Measurements from ENCODE around the gene CHST15. TPM values are rescaled to one million over a fixed set of nuclear protein-coding genes. Genes with fewer than 3 reads are reported as not detected.

The CHST15 gene
- total RNA-seq, 1 donor from 2014 or later, result 105 TPM

GRCh38 chr10:124001391-124002148 is 91.8 kb downstream of the CHST15 start:
- no peak for DNase-seq (ENCODE audit: low read depth in 2 of 2)

- DNase-seq (ENCODE audit: low read depth in 2 of 2), result peak in 1 of 2 donors; percentile 55
These were observed 92.6 kb downstream of the CHST15 start for GRCh38 chr10:124000792-124001201.

GRCh38 chr10:123999956-124000615 is 93.3 kb downstream of the CHST15 start:
- no peak for DNase-seq (ENCODE audit: low read depth in 2 of 2)

- no peak for DNase-seq (ENCODE audit: low read depth in 2 of 2)
These were observed 94.1 kb downstream of the CHST15 start for GRCh38 chr10:123999261-123999660.

GRCh38 chr10:123998197-123999141 is 94.9 kb downstream of the CHST15 start:
- DNase-seq (ENCODE audit: low read depth in 2 of 2), result no peak

- DNase-seq (ENCODE audit: low read depth in 2 of 2), result peak in 1 of 2 donors; percentile 27
These were observed 95.8 kb downstream of the CHST15 start for GRCh38 chr10:123997486-123998196.

- DNase-seq (ENCODE audit: low read depth in 2 of 2), result no peak
These were observed 96.4 kb downstream of the CHST15 start for GRCh38 chr10:123997013-123997412.

GRCh38 chr10:123996302-123996701 is 97.1 kb downstream of the CHST15 start:
- DNase-seq (ENCODE audit: low read depth in 2 of 2), result no peak

- peak; percentile 41 to 59 for DNase-seq (ENCODE audit: low read depth in 2 of 2)
These were observed 97.8 kb downstream of the CHST15 start for GRCh38 chr10:123995461-123996131.

GRCh38 chr10:123995082-123995460 is 98.3 kb downstream of the CHST15 start:
- DNase-seq (ENCODE audit: low read depth in 2 of 2), result no peak

GRCh38 chr10:123994417-123995081 is 98.8 kb downstream of the CHST15 start:
- peak; percentile 64 to 83 for DNase-seq (ENCODE audit: low read depth in 2 of 2)

GRCh38 chr10:123993534-123994416 is 99.6 kb downstream of the CHST15 start:
- no peak for DNase-seq (ENCODE audit: low read depth in 2 of 2)

GRCh38 chr10:123991611-123992570 is 101.5 kb downstream of the CHST15 start:
- no peak for DNase-seq (ENCODE audit: low read depth in 2 of 2)

- DNase-seq (ENCODE audit: low read depth in 2 of 2), result no peak
These were observed 102.5 kb downstream of the CHST15 start for GRCh38 chr10:123990889-123991288.

GRCh38 chr10:123988694-123989093 is 104.7 kb downstream of the CHST15 start:
- no peak for DNase-seq (ENCODE audit: low read depth in 2 of 2)

GRCh38 chr10:123986736-123987135 is 106.7 kb downstream of the CHST15 start:
- no peak for DNase-seq (ENCODE audit: low read depth in 2 of 2)

- DNase-seq (ENCODE audit: low read depth in 2 of 2), result peak in 1 of 2 donors; percentile 17
These were observed 119.0 kb downstream of the CHST15 start for GRCh38 chr10:123974406-123974805.
